IMR-90 (cell line): Measurements from ENCODE around the gene FMO5. TPM values are rescaled to one million over a fixed set of nuclear protein-coding genes. Genes with fewer than 3 reads are reported as not detected.

Experiments
- ATAC-seq: fragments of 200-7000 bp; cut with Tn5 transposase; 2 replicates; pipeline ENCODE4 v1.9.1; 2020; ENCODE audit warnings: low read depth, mild to moderate bottlenecking, moderate library complexity
- BruUV-seq: library from RNA; stranded (reverse); fragments of 400-500 nt; replicated peaks from 2 replicates; lab custom pipeline; 2021; lab: Mats Ljungman, UMichigan
- CTCF ChIA-PET: fragments of 300-600 bp; formaldehyde crosslinking; extraction: SDS; loops from one replicate; lab custom pipeline; 2021; ENCODE audit warnings: antibody characterized with exemption; lab: Yijun Ruan, JAX
- POLR2A ChIA-PET: fragments of 300-600 bp; sonication (Branson Sonifier 250); formaldehyde crosslinking; loops from one replicate; lab custom pipeline; 2022; ENCODE audit warnings: antibody characterized with exemption; ENCODE audit not compliant: unreplicated experiment; lab: Charles Lee
- DNase-seq: peaks from one replicate; pipeline ENCODE4 v3.0.0; 2013
- H2AFZ ChIP-seq: replicated peaks from 2 replicates; pipeline ENCODE3; 2013; ENCODE audit warnings: low read length, mild to moderate bottlenecking; ENCODE audit not compliant: poor library complexity
- H2AK5ac ChIP-seq: 2 replicates; pipeline ENCODE4 v1.6.1; 2013; ENCODE audit warnings: low read depth, low read length, inconsistent platforms
- H2AK9ac ChIP-seq: replicated peaks from 2 replicates; pipeline ENCODE3; 2013; ENCODE audit warnings: mild to moderate bottlenecking, low read depth, low read length, moderate library complexity; ENCODE audit not compliant: poor library complexity
- H2BK120ac ChIP-seq: 2 replicates; pipeline ENCODE4 v1.6.1; 2013; ENCODE audit warnings: low read depth, low read length, inconsistent platforms
- H2BK15ac ChIP-seq: 3 replicates; pipeline ENCODE4 v1.6.1; 2013; ENCODE audit warnings: low read depth, low read length, inconsistent platforms
- H2BK20ac ChIP-seq: 2 replicates; pipeline ENCODE4 v1.6.1; 2013; ENCODE audit warnings: low read depth, mild to moderate bottlenecking, inconsistent platforms, low read length, moderate library complexity
- H2BK5ac ChIP-seq: 2 replicates; pipeline ENCODE4 v1.6.1; 2013; ENCODE audit warnings: mild to moderate bottlenecking, low read depth, low read length, inconsistent platforms; ENCODE audit not compliant: poor library complexity, severe bottlenecking
- H3K14ac ChIP-seq: replicated peaks from 2 replicates; pipeline ENCODE4 v1.6.1; 2013; ENCODE audit warnings: low read depth, low read length, inconsistent platforms
- H3K18ac ChIP-seq: 2 replicates; pipeline ENCODE4 v1.6.1; 2013; ENCODE audit warnings: low read depth, low read length, control low read depth
- H3K23ac ChIP-seq: 2 replicates; pipeline ENCODE4 v1.6.1; 2013; ENCODE audit warnings: low read depth, low read length, inconsistent platforms
- H3K27ac ChIP-seq: 2 replicates; pipeline ENCODE4 v1.5.1; 2013; ENCODE audit warnings: mild to moderate bottlenecking, control low read depth, low read length; ENCODE audit not compliant: insufficient read depth
- H3K27me3 ChIP-seq: 2 replicates; pipeline ENCODE4 v1.6.1; 2013; ENCODE audit warnings: low read length; ENCODE audit not compliant: control insufficient read depth, insufficient read depth
- H3K36me3 ChIP-seq: 2 replicates; pipeline ENCODE4 v1.6.1; 2013; ENCODE audit warnings: low read length, mixed read lengths; ENCODE audit not compliant: control insufficient read depth, insufficient read depth
- H3K4ac ChIP-seq: 2 replicates; pipeline ENCODE4 v1.6.1; 2013; ENCODE audit warnings: low read depth, low read length, inconsistent platforms
- H3K4me1 ChIP-seq: 2 replicates; pipeline ENCODE4 v1.6.1; 2013; ENCODE audit warnings: low read length, mixed read lengths; ENCODE audit not compliant: control insufficient read depth, insufficient read depth
- H3K4me2 ChIP-seq: 2 replicates; pipeline ENCODE4 v1.6.1; 2013; ENCODE audit warnings: low read depth, mild to moderate bottlenecking, control low read depth, low read length, moderate library complexity
- H3K4me3 ChIP-seq: 2 replicates; pipeline ENCODE4 v1.5.1; 2013; ENCODE audit warnings: low read depth, mild to moderate bottlenecking, control low read depth, low read length, moderate library complexity; ENCODE audit not compliant: insufficient read depth
- H3K56ac ChIP-seq: 2 replicates; pipeline ENCODE4 v1.6.1; 2013; ENCODE audit warnings: low read length, inconsistent platforms; ENCODE audit not compliant: insufficient read depth; ENCODE audit errors: extremely low read depth
- H3K79me1 ChIP-seq, 2 experiments: 2 replicates each; pipeline ENCODE4 v1.6.1; 2013; ENCODE audit warnings: low read length in 2 of 2, inconsistent platforms in 1 of 2, low read depth in 1 of 2
- H3K9ac ChIP-seq: 2 replicates; pipeline ENCODE4 v1.6.1; 2013; ENCODE audit warnings: low read depth, low read length, control low read depth
- H3K9me1 ChIP-seq: 2 replicates; pipeline ENCODE4 v1.6.1; 2013; ENCODE audit warnings: low read length, inconsistent platforms; ENCODE audit not compliant: insufficient read depth
- H3K9me3 ChIP-seq: 2 replicates; pipeline ENCODE4 v1.6.1; 2013; ENCODE audit warnings: low read length; ENCODE audit not compliant: control insufficient read depth, insufficient read depth
- H4K20me1 ChIP-seq: 2 replicates; pipeline ENCODE4 v1.6.1; 2013; ENCODE audit warnings: low read length, inconsistent platforms; ENCODE audit not compliant: insufficient read depth
- H4K5ac ChIP-seq: 2 replicates; pipeline ENCODE4 v1.6.1; 2013; ENCODE audit warnings: mild to moderate bottlenecking, low read depth, low read length, control low read depth
- H4K8ac ChIP-seq, 2 experiments: 2 replicates each; pipeline ENCODE4 v1.6.1; 2013; ENCODE audit warnings: low read depth in 2 of 2, low read length in 2 of 2, control low read depth in 1 of 2, inconsistent platforms in 1 of 2
- H4K91ac ChIP-seq: 2 replicates; pipeline ENCODE4 v1.6.1; 2013; ENCODE audit warnings: low read depth, low read length, inconsistent platforms; ENCODE audit not compliant: insufficient read depth
- BHLHE40 ChIP-seq: fragments of 150-350 bp; IDR thresholded peaks from 2 replicates; pipeline ENCODE4 v1.6.1; 2016; ENCODE audit warnings: mild to moderate bottlenecking, low read depth, low read length
- CEBPB ChIP-seq: IDR thresholded peaks from 2 replicates; pipeline ENCODE4 v1.6.1; 2012; ENCODE audit warnings: low read depth, low read length, improper control_type of control experiment
- CTCF ChIP-seq: conservative IDR thresholded peaks from 2 replicates; pipeline ENCODE4 v1.5.1; 2012; ENCODE audit warnings: mild to moderate bottlenecking, low read depth, low read length, improper control_type of control experiment
- MAZ ChIP-seq: IDR thresholded peaks from 2 replicates; pipeline ENCODE4 v1.6.1; 2012; ENCODE audit warnings: low read depth, mild to moderate bottlenecking, low read length, improper control_type of control experiment, moderate library complexity, borderline replicate concordance
- WGBS, 2 experiments: methylation state at CpG; one replicate each; pipeline versions ENCODE4 v1.1.5 to v1.1.7; 2013; ENCODE audit warnings: missing lambda C conversion rate in 2 of 2; ENCODE audit not compliant: insufficient read length in 1 of 2; ENCODE audit errors: extremely low coverage in 2 of 2; 5-methylcytosine and 5-hydroxymethylcytosine counted together
- dilution Hi-C: fragments of 300-500 bp; cut with HindIII; formaldehyde crosslinking; loops from one replicate; pipeline ENCODE4 v1.14.3; 2018; ENCODE audit warnings: low sequenced_read_pairs; ENCODE audit not compliant: unreplicated experiment
- in situ Hi-C: fragments of 300-500 bp; cut with MboI; formaldehyde crosslinking; loops from 3 replicates; pipeline ENCODE4 v1.14.3; 2019; ENCODE audit warnings: low sequenced_read_pairs, inconsistent platforms, mixed read lengths
- intact Hi-C: fragments of 100-400 bp; cut with micrococcal nuclease; formaldehyde crosslinking; loops from 2 replicates; pipeline ENCODE4 v1.10.0; 2022
- polyA plus RNA-seq, 3 experiments: library from polyadenylated mRNA; depleted of rRNA; stranded (reverse); fragments of >200 nt; gene quantifications; 2 replicates each; pipeline ENCODE4 v1.2.3, GENCODE V29; 2012; ENCODE audit warnings: low replicate concordance in 1 of 3
- total RNA-seq: library from RNA; depleted of rRNA; stranded (reverse); fragments of >200 nt; gene quantifications from 2 replicates; pipeline ENCODE4 v1.2.3, GENCODE V29; 2012

FMO5 gene
- total and polyA plus RNA-seq, 2 of the 4 experiments (the other 2 are of a cell fraction): 0.36 to 0.51 TPM

GRCh38 chr1:147169840-147170674 is 55.1 kb downstream of the FMO5 start:
- H3K27ac ChIP-seq: peak overlapping the region; percentile 29; the same call in 1 of the 2 replicates
- no peak overlapping the region for H3K56ac ChIP-seq
- in situ Hi-C loops (loop anchor here (5.0 kb wide), 1 partner anchor 77 kb away; no protein-coding TSS in a partner anchor), intact Hi-C loops (loop anchor here (5.0 kb wide), 2 partner anchors 57 to 222 kb away; partner anchors contain the start of gene FMO5), dilution Hi-C loops (no loop called here)
- no peak overlapping the region for H2BK15ac ChIP-seq
- H3K23ac ChIP-seq: peak overlapping the region; percentile 54; the same call in 1 of the 2 replicates
- H4K5ac ChIP-seq: no peak overlapping the region
- no peak overlapping the region; the same call in 1 of the 2 replicates for H3K18ac ChIP-seq
- H2AFZ ChIP-seq: no peak overlapping the region
- H4K91ac ChIP-seq: no peak overlapping the region
- peak overlapping the region; percentile 76; the same call in 1 of the 2 replicates for H3K4me3 ChIP-seq
- H4K8ac ChIP-seq: peak overlapping the region in 1 of 2 experiments; percentile 4; a peak in 1 of 4 replicates
- H2BK5ac ChIP-seq: peak overlapping the region; percentile 79
- TF ChIP-seq CEBPB (no peak), CTCF (no peak), MAZ (no peak), BHLHE40 (no peak)
- BruUV-seq: TSS peak; percentile 19
- peaks cover 8% of the 10 kb centered on the region for H3K36me3 ChIP-seq
- 0 out of 2 replicates have a peak overlapping the region, but pooled peaks have one; percentile 40 for H3K14ac ChIP-seq
- no CpG with 5 or more reads among the region's 6 CpGs for WGBS, 2 experiments
- DNase-seq (no peak), ATAC-seq (no peak)
- peaks cover 10% of the 10 kb centered on the region for H3K4me1 ChIP-seq
- ChIA-PET POLR2A (interaction anchor here (0.5 kb wide), 1 partner anchor 334 kb away, joined by 3 read pairs; no protein-coding TSS in a partner anchor), CTCF (interaction anchor here (0.9 to 1.1 kb wide), 2 partner anchors 73 to 219 kb away, joined by 3 read pairs; no protein-coding TSS in a partner anchor)
- H2AK9ac ChIP-seq: no peak overlapping the region
- peak overlapping the region; percentile 37 for H2BK120ac ChIP-seq
- peak overlapping the region; percentile 90 for H3K4me2 ChIP-seq
- 0 out of 2 replicates have a peak overlapping the region, but pooled peaks have one; percentile 7 for H2AK5ac ChIP-seq
- H3K4ac ChIP-seq: peak overlapping the region; percentile 31; the same call in 1 of the 2 replicates
- peaks cover 4% of the 10 kb centered on the region for H4K20me1 ChIP-seq
- no peaks in the 10 kb centered on the region for H3K27me3 ChIP-seq
- H3K9me1 ChIP-seq: peaks cover 8% of the 10 kb centered on the region
- H3K9me3 ChIP-seq: no peaks in the 10 kb centered on the region
- H3K79me1 ChIP-seq: peaks cover 29 to 45% of the 10 kb centered on the region in 2 experiments
- H2BK20ac ChIP-seq: peak overlapping the region; percentile 62; the same call in 1 of the 2 replicates
- H3K9ac ChIP-seq: no peak overlapping the region; the same call in 1 of the 2 replicates
